Tibial nerve (tissue), 4 donors: Measurements from ENCODE around the gene IWS1. TPM values are rescaled to one million over a fixed set of nuclear protein-coding genes. Genes with fewer than 3 reads are reported as not detected.

Source experiments
- DNase-seq, 2 donors: peaks; one replicate each; pipeline ENCODE4 v3.0.0-alpha.2; 2019; ENCODE audit warnings: low spot score in 2 of 2
- H3K27ac ChIP-seq, 4 donors: fragments of 200-600 bp; sonication (generic) in 3 of 4; one replicate each; pipeline ENCODE4 v1.5.1; 2017 to 2019; ENCODE audit warnings: mild to moderate bottlenecking in 1 of 4
- H3K27me3 ChIP-seq, 2 donors: fragments of 200-600 bp; sonication (generic) in 1 of 2; one replicate each; pipeline versions ENCODE4 v1.5.1 to v1.6.0; 2017 to 2019
- H3K36me3 ChIP-seq, 3 donors: fragments of 200-600 bp; sonication (generic); one replicate each; pipeline ENCODE4 v1.5.1; 2018 to 2019
- H3K4me1 ChIP-seq, 4 donors: fragments of 200-600 bp; sonication (generic) in 3 of 4; one replicate each; pipeline ENCODE4 v1.5.1; 2017 to 2019
- H3K4me3 ChIP-seq, 4 donors: fragments of 200-600 bp; sonication (generic) in 3 of 4; one replicate each; pipeline ENCODE4 v1.5.1; 2017 to 2019; ENCODE audit warnings: mild to moderate bottlenecking in 1 of 4, moderate library complexity in 1 of 4
- H3K9me3 ChIP-seq, 4 donors: fragments of 200-600 bp; sonication (generic) in 3 of 4; one replicate each; pipeline ENCODE4 v1.5.1; 2017 to 2019
- CTCF ChIP-seq, 5 experiments: fragments of 200-600 bp in 3 of 5; fragments of 450-650 bp in 2 of 5; sonication (generic) in 3 of 5; IDR thresholded peaks; one replicate each; pipeline ENCODE4 v1.5.1; 2016 to 2019; ENCODE audit warnings: antibody characterized with exemption in 5 of 5, mild to moderate bottlenecking in 3 of 5, moderate library complexity in 2 of 5
- EP300 ChIP-seq, 2 donors: sonication (generic); formaldehyde crosslinking; IDR thresholded peaks; one replicate each; pipeline ENCODE4 v1.6.1; 2017; ENCODE audit warnings: antibody characterized with exemption in 2 of 2, mild to moderate bottlenecking in 1 of 2
- POLR2A ChIP-seq, 2 donors: fragments of 450-650 bp; IDR thresholded peaks; one replicate each; pipeline ENCODE4 v1.6.1; 2017; ENCODE audit warnings: antibody characterized with exemption in 2 of 2, mild to moderate bottlenecking in 2 of 2, moderate library complexity in 2 of 2
- WGBS, 2 donors: methylation state at CpG; one replicate each; pipeline ENCODE4 v1.1.5; 2018; 5-methylcytosine and 5-hydroxymethylcytosine counted together
- total RNA-seq, 4 donors: library from RNA; depleted of rRNA; stranded (reverse); fragments of >200 nt; gene quantifications; one replicate each; pipeline ENCODE4 v1.1.0, GENCODE V29; 2016

Gene IWS1
- total RNA-seq, 4 donors from 2014 or later, result 28.4 to 42.6 (median 39.6) TPM

DNA sequence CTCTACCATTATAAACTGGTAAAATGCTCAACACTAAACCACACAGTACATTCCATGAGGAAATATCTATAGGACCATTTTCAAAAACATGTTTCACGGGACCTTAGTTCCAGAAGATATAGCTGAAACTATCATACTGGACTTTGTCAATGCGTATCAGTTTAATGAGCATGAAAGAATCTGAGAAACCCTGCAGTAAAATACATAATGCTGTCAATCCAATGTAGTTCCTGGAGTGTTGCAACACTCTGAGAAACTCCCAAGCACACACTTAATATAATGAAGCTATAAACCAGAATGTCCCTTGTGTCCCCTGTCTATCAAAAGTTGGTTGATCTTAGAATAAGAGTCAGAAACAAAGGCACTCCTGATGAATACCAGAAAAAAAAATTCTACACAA is 16.2 kb downstream of the IWS1 start:
- no peaks in the 10 kb centered on the region for H3K27me3 ChIP-seq
- DNase-seq, result no peak
- H3K4me3 ChIP-seq, result no peak overlapping the region
- no peaks in the 10 kb centered on the region for H3K9me3 ChIP-seq
- 82 to 89% methylated on average over 2 of the region's 2 CpGs for WGBS, 2 donors
- peaks cover 0 to 32% (median 16%) of the 10 kb centered on the region in 4 donors for H3K4me1 ChIP-seq
- peaks cover 2 to 12% (median 3%) of the 10 kb centered on the region in 3 donors for H3K36me3 ChIP-seq
- H3K27ac ChIP-seq, result no peak overlapping the region
- TF ChIP-seq CTCF (IDR thresholded peaks at IDR 0.05), result no peak
- no peak for TF ChIP-seq POLR2A (IDR thresholded peaks at IDR 0.05)
- TF ChIP-seq EP300 (IDR thresholded peaks at IDR 0.05), result no peak

DNA sequence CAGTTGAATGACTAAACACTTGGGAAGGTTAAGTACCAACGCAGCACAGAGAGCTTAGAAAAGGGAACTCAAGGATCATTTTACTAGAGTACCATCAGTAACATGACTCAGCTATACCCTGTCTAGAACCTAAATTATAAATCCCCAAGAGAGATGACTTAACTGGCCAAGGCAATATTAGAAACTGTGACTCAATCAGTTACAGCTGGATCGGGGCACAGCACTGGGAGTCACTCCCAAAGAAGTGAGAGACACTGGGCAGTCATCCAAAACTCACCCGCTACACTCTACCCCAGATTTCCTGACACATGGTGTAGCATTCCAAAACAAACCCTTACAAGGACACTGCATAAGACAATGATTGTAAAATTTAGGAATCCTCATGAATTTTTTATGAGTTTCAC is 17.7 kb downstream of the IWS1 start:
- Histone ChIP-seq H3K9me3 (no peaks in the 10 kb centered on the region), H3K4me1 (peaks cover 0 to 23% (median 15%) of the 10 kb centered on the region in 4 donors), H3K27ac (peak overlapping the region in 2 of 4 donors; percentile 52 to 72), H3K27me3 (no peaks in the 10 kb centered on the region), H3K4me3 (no peak overlapping the region), H3K36me3 (peaks cover 0 to 14% (median 10%) of the 10 kb centered on the region in 3 donors)
- TF ChIP-seq POLR2A (IDR thresholded peaks at IDR 0.05), result no peak
- peak in 1 of 2 donors; percentile 46 for TF ChIP-seq EP300 (IDR thresholded peaks at IDR 0.05)
- DNase-seq, result peak in 1 of 2 donors; percentile 46
- WGBS, 2 donors, result 4 to 8% methylated on average over 3 of the region's 3 CpGs

GRCh38 chr2:127508023-127508630 is 18.2 kb downstream of the IWS1 start:
- TF ChIP-seq POLR2A (IDR thresholded peaks at IDR 0.05), result no peak
- TF ChIP-seq CTCF (IDR thresholded peaks at IDR 0.05), result no peak
- TF ChIP-seq EP300 (IDR thresholded peaks at IDR 0.05), result no peak
- H3K4me3 ChIP-seq, result no peak overlapping the region
- DNase-seq, result no peak
- H3K9me3 ChIP-seq, result no peaks in the 10 kb centered on the region
- H3K4me1 ChIP-seq, result peaks cover 0 to 23% (median 15%) of the 10 kb centered on the region in 4 donors
- 66 to 68% methylated on average over 4 of the region's 4 CpGs for WGBS, 2 donors
- no peaks in the 10 kb centered on the region for H3K27me3 ChIP-seq
- peak overlapping the region in 1 of 4 donors; percentile 72 for H3K27ac ChIP-seq
- peaks cover 0 to 17% (median 14%) of the 10 kb centered on the region in 3 donors for H3K36me3 ChIP-seq

GRCh38 chr2:127506510-127506909 is 19.8 kb downstream of the IWS1 start:
- Histone ChIP-seq H3K4me3 (no peak overlapping the region), H3K36me3 (peaks cover 0 to 32% (median 14%) of the 10 kb centered on the region in 3 donors), H3K27me3 (no peaks in the 10 kb centered on the region), H3K27ac (no peak overlapping the region), H3K9me3 (no peaks in the 10 kb centered on the region), H3K4me1 (peaks cover 0 to 23% (median 15%) of the 10 kb centered on the region in 4 donors)
- no peak for DNase-seq
- WGBS, 2 donors, result 68 to 71% methylated on average over 1 of the region's 1 CpG
- TF ChIP-seq POLR2A (IDR thresholded peaks at IDR 0.05) (no peak), EP300 (IDR thresholded peaks at IDR 0.05) (no peak), CTCF (IDR thresholded peaks at IDR 0.05) (no peak)

GRCh38 chr2:127504552-127505430 is 21.5 kb downstream of the IWS1 start:
- Histone ChIP-seq H3K9me3 (no peaks in the 10 kb centered on the region), H3K36me3 (peaks cover 0 to 44% (median 14%) of the 10 kb centered on the region in 3 donors), H3K4me3 (no peak overlapping the region), H3K4me1 (peaks cover 0 to 23% (median 15%) of the 10 kb centered on the region in 4 donors), H3K27ac (no peak overlapping the region), H3K27me3 (no peaks in the 10 kb centered on the region)
- WGBS, 2 donors, result 83 to 85% methylated on average over 11 of the region's 11 CpGs
- DNase-seq, result no peak
- no peak for TF ChIP-seq EP300 (IDR thresholded peaks at IDR 0.05)
- TF ChIP-seq CTCF (IDR thresholded peaks at IDR 0.05), result no peak
- no peak for TF ChIP-seq POLR2A (IDR thresholded peaks at IDR 0.05)
